ENCODE measurements around the gene SZT2. TPM values are rescaled to one million over a fixed set of nuclear protein-coding genes. Genes with fewer than 3 reads are reported as not detected.

SZT2 gene
- polyA plus RNA-seq, 4 donors, result 8.9 to 23.7 (median 19.0) TPM

- DNase-seq, result no peak
Observed at GRCh38 chr1:43349594-43350306, 39.9 kb upstream of the SZT2 start.

GRCh38 chr1:43350976-43351375 is 38.7 kb upstream of the SZT2 start:
- no peaks in the 10 kb centered on the region for H3K9me3 ChIP-seq (ENCODE audit: control insufficient read depth in 2 of 2, insufficient read depth in 1 of 2, low read depth in 1 of 2, low read length in 1 of 2)
- H3K27ac ChIP-seq (ENCODE audit: low read depth in 1 of 3, low read length in 2 of 3), result no peak overlapping the region
- H3K36me3 ChIP-seq (ENCODE audit: control insufficient read depth in 3 of 3, insufficient read depth in 2 of 3, low read depth in 1 of 3, low read length in 3 of 3), result no peaks in the 10 kb centered on the region
- 88 to 92% (median 90%) methylated on average over 1 of the region's 1 CpG for WGBS, 3 donors
- FAIRE-seq (no peak), DNase-seq (no peak)
- H3K4me1 ChIP-seq (ENCODE audit: control insufficient read depth in 3 of 3, insufficient read depth in 2 of 3, low read depth in 1 of 3, low read length in 2 of 3), result peaks cover 0 to 12% (median 0%) of the 10 kb centered on the region in 3 donors
- no peak overlapping the region for H3K4me3 ChIP-seq (ENCODE audit: low read depth in 1 of 3, low read length in 3 of 3)
- H3K27me3 ChIP-seq (ENCODE audit: control insufficient read depth in 3 of 3, insufficient read depth in 3 of 3, low read length in 3 of 3), result no peaks in the 10 kb centered on the region

More at GRCh38 chr1:43349594-43350306, 39.9 kb upstream of the SZT2 start:
- no peaks in the 10 kb centered on the region for H3K9me3 ChIP-seq (ENCODE audit: control insufficient read depth in 2 of 2, insufficient read depth in 1 of 2, low read depth in 1 of 2, low read length in 1 of 2)
- H3K27ac ChIP-seq (ENCODE audit: low read depth in 1 of 3, low read length in 2 of 3), result peak overlapping the region; percentile 96 to 97 (median 97)
- H3K4me1 ChIP-seq (ENCODE audit: control insufficient read depth in 3 of 3, insufficient read depth in 2 of 3, low read depth in 1 of 3, low read length in 2 of 3), result peaks cover 0 to 22% (median 0%) of the 10 kb centered on the region in 3 donors
- peak overlapping the region in 2 of 3 donors; percentile 54 to 58 for H3K4me3 ChIP-seq (ENCODE audit: low read depth in 1 of 3, low read length in 3 of 3)
- H3K36me3 ChIP-seq (ENCODE audit: control insufficient read depth in 3 of 3, insufficient read depth in 2 of 3, low read depth in 1 of 3, low read length in 3 of 3), result no peaks in the 10 kb centered on the region
- no peak for FAIRE-seq
- WGBS, 3 donors, result 30 to 51% (median 43%) methylated on average over 11 of the region's 11 CpGs
- H3K27me3 ChIP-seq (ENCODE audit: control insufficient read depth in 3 of 3, insufficient read depth in 3 of 3, low read length in 3 of 3), result no peaks in the 10 kb centered on the region

- WGBS, 3 donors, result 76 to 82% (median 80%) methylated on average over 10 of the region's 10 CpGs
Observed at GRCh38 chr1:43351421-43352350, 38.0 kb upstream of the SZT2 start.

GRCh38 chr1:43352351-43352705 is 37.4 kb upstream of the SZT2 start:
- Histone ChIP-seq H3K9me3 (ENCODE audit: control insufficient read depth in 2 of 2, insufficient read depth in 1 of 2, low read depth in 1 of 2, low read length in 1 of 2) (no peaks in the 10 kb centered on the region), H3K36me3 (ENCODE audit: control insufficient read depth in 3 of 3, insufficient read depth in 2 of 3, low read depth in 1 of 3, low read length in 3 of 3) (no peaks in the 10 kb centered on the region), H3K27ac (ENCODE audit: low read depth in 1 of 3, low read length in 2 of 3) (no peak overlapping the region), H3K4me3 (ENCODE audit: low read depth in 1 of 3, low read length in 3 of 3) (no peak overlapping the region), H3K4me1 (ENCODE audit: control insufficient read depth in 3 of 3, insufficient read depth in 2 of 3, low read depth in 1 of 3, low read length in 2 of 3) (peaks cover 0 to 12% (median 0%) of the 10 kb centered on the region in 3 donors), H3K27me3 (ENCODE audit: control insufficient read depth in 3 of 3, insufficient read depth in 3 of 3, low read length in 3 of 3) (no peaks in the 10 kb centered on the region)
- DNase-seq (no peak), FAIRE-seq (no peak)
- WGBS, 3 donors, result 85 to 97% (median 94%) methylated on average over 2 of the region's 2 CpGs

More at GRCh38 chr1:43351421-43352350, 38.0 kb upstream of the SZT2 start:
- Histone ChIP-seq H3K4me3 (ENCODE audit: low read depth in 1 of 3, low read length in 3 of 3) (no peak overlapping the region), H3K36me3 (ENCODE audit: control insufficient read depth in 3 of 3, insufficient read depth in 2 of 3, low read depth in 1 of 3, low read length in 3 of 3) (no peaks in the 10 kb centered on the region), H3K4me1 (ENCODE audit: control insufficient read depth in 3 of 3, insufficient read depth in 2 of 3, low read depth in 1 of 3, low read length in 2 of 3) (peaks cover 0 to 12% (median 0%) of the 10 kb centered on the region in 3 donors), H3K27ac (ENCODE audit: low read depth in 1 of 3, low read length in 2 of 3) (no peak overlapping the region), H3K27me3 (ENCODE audit: control insufficient read depth in 3 of 3, insufficient read depth in 3 of 3, low read length in 3 of 3) (no peaks in the 10 kb centered on the region), H3K9me3 (ENCODE audit: control insufficient read depth in 2 of 2, insufficient read depth in 1 of 2, low read depth in 1 of 2, low read length in 1 of 2) (no peaks in the 10 kb centered on the region)
- DNase-seq (no peak), FAIRE-seq (no peak)

GRCh38 chr1:43352881-43353280 is 36.8 kb upstream of the SZT2 start:
- H3K4me3 ChIP-seq (ENCODE audit: low read depth in 1 of 3, low read length in 3 of 3), result no peak overlapping the region
- 59 to 65% (median 61%) methylated on average over 3 of the region's 3 CpGs for WGBS, 3 donors
- DNase-seq (no peak), FAIRE-seq (no peak)
- H3K4me1 ChIP-seq (ENCODE audit: control insufficient read depth in 3 of 3, insufficient read depth in 2 of 3, low read depth in 1 of 3, low read length in 2 of 3), result peaks cover 0 to 15% (median 0%) of the 10 kb centered on the region in 3 donors
- H3K36me3 ChIP-seq (ENCODE audit: control insufficient read depth in 3 of 3, insufficient read depth in 2 of 3, low read depth in 1 of 3, low read length in 3 of 3), result no peaks in the 10 kb centered on the region
- no peaks in the 10 kb centered on the region for H3K9me3 ChIP-seq (ENCODE audit: control insufficient read depth in 2 of 2, insufficient read depth in 1 of 2, low read depth in 1 of 2, low read length in 1 of 2)
- H3K27me3 ChIP-seq (ENCODE audit: control insufficient read depth in 3 of 3, insufficient read depth in 3 of 3, low read length in 3 of 3), result no peaks in the 10 kb centered on the region
- no peak overlapping the region for H3K27ac ChIP-seq (ENCODE audit: low read depth in 1 of 3, low read length in 2 of 3)

GRCh38 chr1:43354471-43354870 is 35.2 kb upstream of the SZT2 start:
- no peaks in the 10 kb centered on the region for H3K36me3 ChIP-seq (ENCODE audit: control insufficient read depth in 3 of 3, insufficient read depth in 2 of 3, low read depth in 1 of 3, low read length in 3 of 3)
- H3K27ac ChIP-seq (ENCODE audit: low read depth in 1 of 3, low read length in 2 of 3), result no peak overlapping the region
- WGBS, 3 donors, result 80 to 88% (median 80%) methylated on average over 2 of the region's 2 CpGs
- H3K4me1 ChIP-seq (ENCODE audit: control insufficient read depth in 3 of 3, insufficient read depth in 2 of 3, low read depth in 1 of 3, low read length in 2 of 3), result peaks cover 0 to 19% (median 0%) of the 10 kb centered on the region in 3 donors
- FAIRE-seq, result no peak
- no peaks in the 10 kb centered on the region for H3K9me3 ChIP-seq (ENCODE audit: control insufficient read depth in 2 of 2, insufficient read depth in 1 of 2, low read depth in 1 of 2, low read length in 1 of 2)
- H3K4me3 ChIP-seq (ENCODE audit: low read depth in 1 of 3, low read length in 3 of 3), result no peak overlapping the region
- DNase-seq, result no peak
- no peaks in the 10 kb centered on the region for H3K27me3 ChIP-seq (ENCODE audit: control insufficient read depth in 3 of 3, insufficient read depth in 3 of 3, low read length in 3 of 3)

GRCh38 chr1:43354936-43355335 is 34.8 kb upstream of the SZT2 start:
- no peak for DNase-seq
- 93 to 100% (median 98%) methylated on average over 2 of the region's 2 CpGs for WGBS, 3 donors
- Histone ChIP-seq H3K27me3 (ENCODE audit: control insufficient read depth in 3 of 3, insufficient read depth in 3 of 3, low read length in 3 of 3) (no peaks in the 10 kb centered on the region), H3K4me3 (ENCODE audit: low read depth in 1 of 3, low read length in 3 of 3) (no peak overlapping the region), H3K9me3 (ENCODE audit: control insufficient read depth in 2 of 2, insufficient read depth in 1 of 2, low read depth in 1 of 2, low read length in 1 of 2) (no peaks in the 10 kb centered on the region), H3K27ac (ENCODE audit: low read depth in 1 of 3, low read length in 2 of 3) (no peak overlapping the region), H3K36me3 (ENCODE audit: control insufficient read depth in 3 of 3, insufficient read depth in 2 of 3, low read depth in 1 of 3, low read length in 3 of 3) (peaks cover 0 to 3% (median 0%) of the 10 kb centered on the region in 3 donors), H3K4me1 (ENCODE audit: control insufficient read depth in 3 of 3, insufficient read depth in 2 of 3, low read depth in 1 of 3, low read length in 2 of 3) (peaks cover 0 to 17% (median 0%) of the 10 kb centered on the region in 3 donors)
- no peak for FAIRE-seq

GRCh38 chr1:43357251-43357650 is 32.4 kb upstream of the SZT2 start:
- FAIRE-seq (no peak), DNase-seq (no peak)
- Histone ChIP-seq H3K36me3 (ENCODE audit: control insufficient read depth in 3 of 3, insufficient read depth in 2 of 3, low read depth in 1 of 3, low read length in 3 of 3) (peaks cover 0 to 18% (median 11%) of the 10 kb centered on the region in 3 donors), H3K4me3 (ENCODE audit: low read depth in 1 of 3, low read length in 3 of 3) (no peak overlapping the region), H3K9me3 (ENCODE audit: control insufficient read depth in 2 of 2, insufficient read depth in 1 of 2, low read depth in 1 of 2, low read length in 1 of 2) (no peaks in the 10 kb centered on the region), H3K4me1 (ENCODE audit: control insufficient read depth in 3 of 3, insufficient read depth in 2 of 3, low read depth in 1 of 3, low read length in 2 of 3) (peaks cover 0 to 23% (median 0%) of the 10 kb centered on the region in 3 donors), H3K27me3 (ENCODE audit: control insufficient read depth in 3 of 3, insufficient read depth in 3 of 3, low read length in 3 of 3) (no peaks in the 10 kb centered on the region), H3K27ac (ENCODE audit: low read depth in 1 of 3, low read length in 2 of 3) (no peak overlapping the region)
- 67 to 78% (median 69%) methylated on average over 4 of the region's 4 CpGs for WGBS, 3 donors
